Ramos (cell line): Measurements from ENCODE around the gene SEMA7A.

ENCODE experiments used
- in situ Hi-C: fragments of 300-500 bp; cut with MboI; formaldehyde crosslinking; loops from one replicate; pipeline ENCODE4 v1.14.3; 2022; ENCODE audit warnings: low sequenced_read_pairs; ENCODE audit not compliant: unreplicated experiment

SEMA7A gene

GRCh38 chr15:74431645-74432044 lies 2.1 kb downstream of the SEMA7A start:
- in situ Hi-C loops: no loop called here

GRCh38 chr15:74431116-74431515 lies 2.6 kb downstream of the SEMA7A start:
- in situ Hi-C loops: no loop called here

GRCh38 chr15:74430510-74430951 lies 3.2 kb downstream of the SEMA7A start:
- in situ Hi-C loops: no loop called here

GRCh38 chr15:74429781-74430400 lies 3.9 kb downstream of the SEMA7A start:
- in situ Hi-C loops: no loop called here

GRCh38 chr15:74428970-74429780 lies 4.6 kb downstream of the SEMA7A start:
- in situ Hi-C loops: no loop called here

- in situ Hi-C loops: no loop called here
Observed at GRCh38 chr15:74428442-74428787, 5.3 kb downstream of the SEMA7A start.

GRCh38 chr15:74427607-74428441 lies 5.9 kb downstream of the SEMA7A start:
- in situ Hi-C loops: no loop called here

GRCh38 chr15:74426404-74427281 lies 7.1 kb downstream of the SEMA7A start:
- in situ Hi-C loops: no loop called here

GRCh38 chr15:74425630-74426029 lies 8.1 kb downstream of the SEMA7A start:
- in situ Hi-C loops: no loop called here

- in situ Hi-C loops: no loop called here
Observed at GRCh38 chr15:74424901-74425528, 8.7 kb downstream of the SEMA7A start.

GRCh38 chr15:74423431-74424257 lies 10.1 kb downstream of the SEMA7A start:
- in situ Hi-C loops: no loop called here

GRCh38 chr15:74422652-74423430 lies 10.9 kb downstream of the SEMA7A start:
- in situ Hi-C loops: no loop called here

GRCh38 chr15:74422265-74422651 lies 11.5 kb downstream of the SEMA7A start:
- in situ Hi-C loops: no loop called here

GRCh38 chr15:74421302-74422245 lies 12.2 kb downstream of the SEMA7A start:
- in situ Hi-C loops: no loop called here

- in situ Hi-C loops: no loop called here
Observed at GRCh38 chr15:74420193-74420905, 13.4 kb downstream of the SEMA7A start.

GRCh38 chr15:74419432-74419831 lies 14.3 kb downstream of the SEMA7A start:
- in situ Hi-C loops: no loop called here
